GM12878 (cell line): ENCODE measurements around the gene CLDN5. TPM values are rescaled to one million over a fixed set of nuclear protein-coding genes. Genes with fewer than 3 reads are reported as not detected.

Experiments used
- ATAC-seq: fragments of 200-7000 bp; cut with Tn5 transposase; 3 replicates; pipeline ENCODE4 v1.9.1; 2020; ENCODE audit warnings: mild to moderate bottlenecking, moderate library complexity
- BruUV-seq: library from RNA; stranded (reverse); fragments of 400-500 nt; replicated peaks from 2 replicates; lab custom pipeline; 2021; lab: Mats Ljungman, UMichigan
- CTCF ChIA-PET: fragments of 300-600 bp; sonication (Branson Sonifier 250); formaldehyde crosslinking; extraction: SDS; loops from one replicate; lab custom pipeline; 2021; ENCODE audit warnings: inconsistent platforms; lab: Yijun Ruan, JAX
- POLR2A ChIA-PET: fragments of 350-600 bp; formaldehyde crosslinking; extraction: SDS; loops from one replicate; lab custom pipeline; 2021; ENCODE audit warnings: inconsistent platforms; lab: Charles Lee
- RAD21 ChIA-PET: fragments of 300-600 bp; sonication (Branson Sonifier 250); formaldehyde crosslinking; loops from one replicate; lab custom pipeline; 2023; ENCODE audit warnings: antibody characterized with exemption; ENCODE audit not compliant: unreplicated experiment; lab: Charles Lee
- SMC1A ChIA-PET: fragments of 300-600 bp; sonication (Branson Sonifier 250); formaldehyde crosslinking; loops from one replicate; lab custom pipeline; 2023; ENCODE audit not compliant: unreplicated experiment, uncharacterized antibody; lab: Charles Lee
- DNase-seq: peaks from one replicate; pipeline ENCODE4 v3.0.0-alpha.2; 2011; ENCODE audit warnings: low read depth, low spot score
- FAIRE-seq: peaks from 3 replicates; lab custom pipeline; 2011; peaks lifted over from hg19 to GRCh38; lab: Jason Lieb, UNC
- H2AFZ ChIP-seq: 2 replicates; pipeline ENCODE4 v1.6.0; 2011; ENCODE audit warnings: low read depth, low read length, control low read depth; ENCODE audit not compliant: control insufficient read depth
- H3K27ac ChIP-seq: 2 replicates; pipeline ENCODE4 v1.5.1; 2011; ENCODE audit warnings: control low read depth; ENCODE audit not compliant: control insufficient read depth, insufficient read depth
- H3K27me3 ChIP-seq, 2 experiments: replicated peaks in 1 of 2; 2 replicates each; pipeline versions ENCODE4 v1.6.0 to v1.6.1; 2011; ENCODE audit warnings: low read length in 1 of 2; ENCODE audit not compliant: control insufficient read depth in 2 of 2, insufficient read depth in 2 of 2
- H3K36me3 ChIP-seq, 2 experiments: 2 replicates each; pipeline ENCODE4 v1.5.1; 2011; ENCODE audit warnings: low read length in 1 of 2; ENCODE audit not compliant: control insufficient read depth in 2 of 2, insufficient read depth in 2 of 2
- H3K4me1 ChIP-seq: 2 replicates; pipeline ENCODE4 v1.6.1; 2011; ENCODE audit warnings: mild to moderate bottlenecking, low read length, moderate library complexity, mixed read lengths; ENCODE audit not compliant: control insufficient read depth, insufficient read depth
- H3K4me2 ChIP-seq: 2 replicates; pipeline ENCODE4 v1.6.0; 2011; ENCODE audit warnings: control low read depth; ENCODE audit not compliant: control insufficient read depth, insufficient read depth
- H3K4me3 ChIP-seq: fragments of 200-600 bp; sonication (generic); 2 replicates; pipeline ENCODE4 v1.5.1; 2016
- H3K79me2 ChIP-seq: 2 replicates; pipeline ENCODE4 v1.6.0; 2011; ENCODE audit warnings: low read length; ENCODE audit not compliant: control insufficient read depth, insufficient read depth
- H3K9ac ChIP-seq: 2 replicates; pipeline ENCODE4 v1.8.0; 2011; ENCODE audit warnings: low read length, control low read depth, mixed read lengths; ENCODE audit not compliant: control insufficient read depth, insufficient read depth
- H3K9me3 ChIP-seq: replicated peaks from 3 replicates; pipeline ENCODE4 v1.5.1; 2011; ENCODE audit warnings: mild to moderate bottlenecking, low read length; ENCODE audit not compliant: control insufficient read depth, insufficient read depth
- H4K20me1 ChIP-seq: 2 replicates; pipeline ENCODE4 v1.6.0; 2011; ENCODE audit not compliant: control insufficient read depth, insufficient read depth
- ASH2L ChIP-seq: fragments of 300-600, 200-600 bp; sonication (generic); IDR thresholded peaks from 2 replicates; pipeline ENCODE4 v1.6.1; 2017; ENCODE audit warnings: low read depth, mild to moderate bottlenecking, borderline replicate concordance
- CHD4 ChIP-seq: fragments of 200-600 bp; sonication (generic); IDR thresholded peaks from 2 replicates; pipeline ENCODE4 v1.6.1; 2016; ENCODE audit warnings: mild to moderate bottlenecking
- FOXM1 ChIP-seq: IDR thresholded peaks from 2 replicates; pipeline ENCODE4 v1.6.1; 2012; ENCODE audit warnings: low read depth, mild to moderate bottlenecking, inconsistent platforms, low read length, moderate library complexity
- KAT2A ChIP-seq: conservative IDR thresholded peaks from 2 replicates; pipeline ENCODE4 v1.6.1; 2011; ENCODE audit warnings: low read depth, low read length; ENCODE audit not compliant: control insufficient read depth
- MEF2A ChIP-seq: IDR thresholded peaks from 2 replicates; pipeline ENCODE4 v1.6.1; 2011; ENCODE audit warnings: low read depth, mild to moderate bottlenecking, low read length, moderate library complexity; ENCODE audit not compliant: insufficient read depth
- NR2C2 ChIP-seq: IDR thresholded peaks from 2 replicates; pipeline ENCODE4 v1.6.1; 2011; ENCODE audit warnings: borderline replicate concordance, low read depth; ENCODE audit not compliant: control insufficient read depth, insufficient read length
- NR2F1 ChIP-seq: fragments of 450-650 bp; conservative IDR thresholded peaks from 2 replicates; pipeline ENCODE4 v1.6.1; 2017; ENCODE audit warnings: mild to moderate bottlenecking
- NRF1 ChIP-seq: conservative IDR thresholded peaks from 2 replicates; pipeline ENCODE4 v1.6.1; 2011; ENCODE audit warnings: mild to moderate bottlenecking, low read depth, low read length, improper control_type of control experiment
- PAX5 ChIP-seq: IDR thresholded peaks from 2 replicates; pipeline ENCODE4 v1.6.1; 2011; ENCODE audit warnings: low read depth, low read length, borderline replicate concordance
- POLR2A ChIP-seq: IDR thresholded peaks from 2 replicates; pipeline ENCODE4 v1.6.1; 2011; ENCODE audit warnings: low read depth, mild to moderate bottlenecking, low read length
- POLR2AphosphoS2 ChIP-seq: IDR thresholded peaks from 2 replicates; pipeline ENCODE4 v1.6.1; 2011; ENCODE audit warnings: low read depth, mild to moderate bottlenecking, low read length, improper control_type of control experiment, moderate library complexity
- RCOR1 ChIP-seq: conservative IDR thresholded peaks from 2 replicates; pipeline ENCODE4 v1.6.1; 2012; ENCODE audit warnings: low read depth, low read length, improper control_type of control experiment
- TAF1 ChIP-seq: IDR thresholded peaks from 2 replicates; pipeline ENCODE4 v1.6.1; 2011; ENCODE audit warnings: mild to moderate bottlenecking, low read depth, low read length, borderline replicate concordance
- WGBS: methylation state at CpG from one replicate; pipeline ENCODE4 v1.1.6; 2016; ENCODE audit warnings: low lambda C conversion rate; ENCODE audit not compliant: insufficient replicate concordance, insufficient coverage; ENCODE audit errors: missing lambda C conversion rate; 5-methylcytosine and 5-hydroxymethylcytosine counted together
- in situ Hi-C: fragments of 300-500 bp; cut with MboI; formaldehyde crosslinking; loops from 9 replicates; pipeline ENCODE4 v1.14.3; 2018; ENCODE audit warnings: mixed read lengths
- intact Hi-C: fragments of 100-400 bp; cut with micrococcal nuclease; formaldehyde crosslinking; loops from one replicate; pipeline ENCODE4 v1.14.2; 2022; ENCODE audit not compliant: unreplicated experiment
- polyA plus RNA-seq, 11 experiments: library from polyadenylated mRNA; depleted of rRNA in 4 of 11; unstranded in 6 of 11; stranded (reverse) in 5 of 11; fragments of >200 nt; fragmentation: Nextera tagmentation in 4 of 11; fragmentation: Illumina TruSeq in 1 of 11; extraction: Ambion mirVana in 4 of 11; extraction: Trizol in 1 of 11; gene quantifications; 1 replicate in 1 of 11; 2 replicates in 10 of 11; pipeline versions ENCODE4 v1.2.1 to v1.2.3, GENCODE V29; 2011 to 2016; ENCODE audit warnings: inconsistent platforms in 2 of 11, missing spikeins in 2 of 11, low read depth in 1 of 11
- total RNA-seq, 4 experiments: library from RNA; depleted of rRNA in 3 of 4; stranded (reverse); fragments of >200 nt in 3 of 4; fragmentation: Illumina TruSeq in 1 of 4; extraction: Trizol in 1 of 4; gene quantifications; 2 replicates each; pipeline versions ENCODE4 v1.2.1 to v1.2.3, GENCODE V29; 2013 to 2021
- TF ChIP-seq, protein P1 (sequence below): fragments of 450-650 bp; IDR thresholded peaks from 2 replicates; pipeline ENCODE4 v1.6.1; 2017; ENCODE audit warnings: borderline replicate concordance

Gene CLDN5
- total and polyA plus RNA-seq, 10 of the 15 experiments (the other 5 are each of a cell fraction or from before 2014, with no cell fraction given), result 0.15 TPM; not detected in 9

DNA sequence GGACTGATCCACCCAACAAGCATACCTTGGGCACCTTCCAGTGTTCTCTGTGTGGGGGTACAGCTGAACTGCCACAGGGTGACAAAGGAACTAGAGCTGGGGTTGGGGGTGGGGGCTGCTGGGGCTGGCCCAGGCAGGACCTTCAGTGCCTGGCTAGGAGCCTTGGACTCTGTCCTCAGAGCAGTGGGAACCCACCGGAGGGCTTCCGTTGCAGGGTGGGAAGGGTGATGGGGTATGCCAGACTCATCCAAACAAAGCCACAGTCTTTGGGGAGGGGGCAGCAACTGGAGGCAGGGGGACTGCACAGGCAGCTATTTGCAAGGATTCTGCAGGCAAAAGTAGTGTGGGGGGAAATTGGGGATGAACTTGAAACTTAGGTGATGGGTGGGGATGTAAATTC lies 35.7 kb upstream of the CLDN5 start:
- POLR2A ChIA-PET, result no interaction called here
- SMC1A ChIA-PET, result no interaction called here
- H3K4me2 ChIP-seq, result no peak overlapping the region
- no peak overlapping the region for H3K4me3 ChIP-seq
- no peak overlapping the region for H3K27ac ChIP-seq
- TF ChIP-seq POLR2AphosphoS2 (no peak), POLR2A (no peak), MEF2A (no peak), NRF1 (no peak), TAF1 (no peak), NR2C2 (no peak), NR2F1 (no peak), RCOR1 (no peak), FOXM1 (no peak), KAT2A (no peak), ASH2L (no peak), PAX5 (no peak), CHD4 (no peak)
- TF ChIP-seq, protein P1, sequence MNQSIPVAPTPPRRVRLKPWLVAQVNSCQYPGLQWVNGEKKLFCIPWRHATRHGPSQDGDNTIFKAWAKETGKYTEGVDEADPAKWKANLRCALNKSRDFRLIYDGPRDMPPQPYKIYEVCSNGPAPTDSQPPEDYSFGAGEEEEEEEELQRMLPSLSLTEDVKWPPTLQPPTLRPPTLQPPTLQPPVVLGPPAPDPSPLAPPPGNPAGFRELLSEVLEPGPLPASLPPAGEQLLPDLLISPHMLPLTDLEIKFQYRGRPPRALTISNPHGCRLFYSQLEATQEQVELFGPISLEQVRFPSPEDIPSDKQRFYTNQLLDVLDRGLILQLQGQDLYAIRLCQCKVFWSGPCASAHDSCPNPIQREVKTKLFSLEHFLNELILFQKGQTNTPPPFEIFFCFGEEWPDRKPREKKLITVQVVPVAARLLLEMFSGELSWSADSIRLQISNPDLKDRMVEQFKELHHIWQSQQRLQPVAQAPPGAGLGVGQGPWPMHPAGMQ, result no peak
- no peak overlapping the region for H3K9ac ChIP-seq
- DNase-seq, result no peak
- H3K36me3 ChIP-seq, result no peaks in the 10 kb centered on the region
- intact Hi-C loops (no loop called here), in situ Hi-C loops (no loop called here)
- no peaks in the 10 kb centered on the region for H3K79me2 ChIP-seq
- CTCF ChIA-PET, result interaction anchor here (0.8 to 1.1 kb wide), 2 partner anchors 31 to 70 kb away, joined by 3 read pairs; no protein-coding TSS in a partner anchor
- no peak for FAIRE-seq
- 100% methylated on average over 2 of the region's 2 CpGs for WGBS
- no peak overlapping the region for H2AFZ ChIP-seq
- H3K4me1 ChIP-seq, result no peaks in the 10 kb centered on the region
- H3K27me3 ChIP-seq, result no peaks in the 10 kb centered on the region
- H4K20me1 ChIP-seq, result no peaks in the 10 kb centered on the region
- BruUV-seq, result no TSS peak
- RAD21 ChIA-PET, result no interaction called here
- H3K9me3 ChIP-seq, result no peaks in the 10 kb centered on the region; the same call in 2 of the 3 replicates
- no peak for ATAC-seq
